RWPE1 (cell line): ENCODE measurements around the gene SPATC1L.
"Not testable (repeated sequence)": the region's sequence is repeated elsewhere in the genome, so short reads cannot be mapped to it uniquely, and the experiment has no call there.

Source experiments
- CTCF ChIA-PET: fragments of 350-600 bp; sonication (Branson Sonifier 250); formaldehyde crosslinking; extraction: SDS; loops from one replicate; lab custom pipeline; 2021; lab: Yijun Ruan, JAX
- POLR2A ChIA-PET: fragments of 400-600 bp; formaldehyde crosslinking; extraction: SDS; loops from one replicate; lab custom pipeline; 2020; ENCODE audit warnings: antibody characterized with exemption; ENCODE audit not compliant: low non-redundant PET; lab: Yijun Ruan, JAX
- DNase-seq: peaks from one replicate; pipeline ENCODE4 v3.0.0; 2012; ENCODE audit warnings: low spot score
- H3K27ac ChIP-seq: fragments of 450-650 bp; 2 replicates; pipeline ENCODE4 v1.5.1; 2017
- CTCF ChIP-seq: fragments of 450-650 bp; conservative IDR thresholded peaks from 2 replicates; pipeline ENCODE4 v1.5.1; 2017; ENCODE audit warnings: low read depth, mild to moderate bottlenecking

The SPATC1L gene

DNA sequence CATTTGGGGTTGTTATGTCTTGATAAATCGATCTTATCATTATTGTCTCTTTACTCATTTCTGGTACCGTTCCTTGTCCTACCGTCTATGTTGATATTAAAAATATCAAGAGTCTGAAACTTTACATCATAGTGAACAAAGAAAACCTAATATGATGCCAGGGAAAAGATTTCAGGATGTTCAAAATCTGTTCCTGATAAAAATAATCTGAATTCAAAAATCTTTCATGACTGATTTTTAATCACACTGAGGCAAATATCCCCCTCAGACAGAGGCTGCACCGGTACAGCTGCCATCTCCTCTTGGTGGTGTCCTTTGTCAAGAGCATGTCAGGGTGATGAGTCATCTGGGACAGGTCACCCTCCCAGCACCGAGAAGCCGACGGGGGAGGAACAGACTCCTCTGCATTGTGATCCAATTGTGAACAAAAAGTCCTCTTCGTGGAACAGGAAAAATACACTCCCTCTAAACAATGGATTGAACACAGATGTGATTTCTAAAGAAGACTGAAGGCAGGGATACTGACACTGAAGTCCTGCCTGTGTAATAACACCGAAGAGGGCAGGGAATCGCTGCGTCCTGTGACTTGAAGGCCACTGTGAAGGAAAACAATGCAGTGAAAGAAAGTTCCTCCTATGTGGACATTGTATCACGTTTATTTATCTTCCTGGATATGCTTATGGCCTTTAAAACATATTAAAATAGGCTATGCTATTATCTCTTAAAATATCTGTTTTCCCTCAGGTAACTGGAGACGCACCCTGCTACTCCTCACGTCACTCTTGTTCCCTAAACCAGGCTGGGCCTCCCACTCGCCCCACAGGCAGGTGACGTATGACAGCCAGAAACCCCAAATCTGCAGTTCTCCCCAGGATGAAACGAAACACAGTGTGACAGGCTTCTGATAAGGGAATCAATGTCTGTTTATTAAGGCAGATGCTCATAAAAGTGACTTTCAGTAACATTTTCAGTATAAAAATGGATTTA, 4.3 kb upstream of the SPATC1L start:
- TF ChIP-seq CTCF, result no peak
- peak overlapping the region; percentile 66 for H3K27ac ChIP-seq
- peak; percentile 35 for DNase-seq
- CTCF ChIA-PET, result no interaction called here
- POLR2A ChIA-PET, result no interaction called here

- POLR2A ChIA-PET, result no interaction called here
- no peak overlapping the region for H3K27ac ChIP-seq
- CTCF ChIA-PET, result no interaction called here
- DNase-seq, result no peak
- TF ChIP-seq CTCF, result no peak
Observed at GRCh38 chr21:46187814-46188213, 3.6 kb upstream of the SPATC1L start.

GRCh38 chr21:46187261-46187660, 3.0 kb upstream of the SPATC1L start:
- CTCF ChIA-PET, result interaction anchor here (0.6 kb wide), 1 partner anchor 632 kb away, joined by 4 read pairs; no protein-coding TSS in a partner anchor
- TF ChIP-seq CTCF, result no peak
- DNase-seq, result no peak
- H3K27ac ChIP-seq, result peak overlapping the region; percentile 38
- POLR2A ChIA-PET, result no interaction called here

GRCh38 chr21:46185716-46186115, 1.5 kb upstream of the SPATC1L start:
- peak overlapping the region; percentile 38 for H3K27ac ChIP-seq
- no peak for DNase-seq
- ChIA-PET POLR2A (no interaction called here), CTCF (no interaction called here)
- TF ChIP-seq CTCF, result no peak

GRCh38 chr21:46184625-46185555, 631 bp upstream of the SPATC1L start:
- POLR2A ChIA-PET, result no interaction called here
- peak overlapping the region; percentile 88 for H3K27ac ChIP-seq

GRCh38 chr21:46183337-46183909, 836 bp downstream of the SPATC1L start:
- peak overlapping the region; percentile 50 for H3K27ac ChIP-seq
- POLR2A ChIA-PET, DNase-seq: not testable (repeated sequence)
- CTCF ChIA-PET, result interaction anchor here (0.6 kb wide), 1 partner anchor 354 kb away, joined by 3 read pairs; no protein-coding TSS in a partner anchor

More at GRCh38 chr21:46184625-46185555, 631 bp upstream of the SPATC1L start:
- CTCF ChIA-PET, result no interaction called here
- peak; percentile 65 for DNase-seq
- no peak for TF ChIP-seq CTCF
